GM21529 (cell line): ENCODE measurements around the gene ZNF473.

ENCODE experiments used
- ATAC-seq: cut with Tn5 transposase; IDR thresholded peaks from one replicate; pipeline ENCODE4 v1.9.1; 2021; ENCODE audit not compliant: unreplicated experiment

ZNF473 gene

GRCh38 chr19:50003254-50003788 lies 22.5 kb upstream of the ZNF473 start:
- no peak for ATAC-seq

- ATAC-seq: no peak
Observed at GRCh38 chr19:50003810-50004419, 21.9 kb upstream of the ZNF473 start.

- no peak for ATAC-seq
Observed at GRCh38 chr19:50005428-50005827, 20.4 kb upstream of the ZNF473 start.

- no peak for ATAC-seq
Observed at GRCh38 chr19:50007170-50007569, 18.6 kb upstream of the ZNF473 start.

- ATAC-seq: no peak
Observed at GRCh38 chr19:50007947-50008346, 17.9 kb upstream of the ZNF473 start.

GRCh38 chr19:50008532-50008931 lies 17.3 kb upstream of the ZNF473 start:
- ATAC-seq: no peak

DNA sequence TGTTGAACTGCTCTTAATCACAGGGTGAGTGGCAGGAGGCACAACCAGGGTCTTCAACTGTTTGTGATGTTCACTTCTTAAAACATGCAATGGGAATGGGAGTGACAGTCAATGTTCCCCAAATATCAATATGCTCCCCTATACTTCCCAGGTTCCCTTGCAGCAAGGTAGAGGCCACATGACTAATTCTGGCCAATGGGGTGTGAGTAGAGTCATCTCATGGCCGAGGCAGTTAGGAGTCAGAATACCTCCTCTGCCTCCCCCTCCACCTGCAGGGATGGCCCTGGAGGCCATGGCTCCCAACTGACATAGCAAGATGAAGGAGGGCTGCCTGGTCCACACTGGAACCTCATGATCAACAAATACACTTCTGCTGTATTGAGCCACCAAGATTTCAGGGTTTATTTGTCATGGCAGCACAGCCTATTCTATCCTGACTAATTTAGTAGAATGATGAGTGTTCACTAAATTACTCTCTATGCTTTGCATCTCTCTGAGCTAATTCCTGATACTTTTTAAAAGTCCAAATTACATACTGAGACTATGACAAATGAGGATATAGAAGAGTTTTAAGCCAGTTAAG lies 9.5 kb upstream of the ZNF473 start:
- ATAC-seq: no peak

GRCh38 chr19:50020481-50020880 lies 5.3 kb upstream of the ZNF473 start:
- ATAC-seq: no peak

- no peak for ATAC-seq
Observed at GRCh38 chr19:50022823-50023222, 3.0 kb upstream of the ZNF473 start.

DNA sequence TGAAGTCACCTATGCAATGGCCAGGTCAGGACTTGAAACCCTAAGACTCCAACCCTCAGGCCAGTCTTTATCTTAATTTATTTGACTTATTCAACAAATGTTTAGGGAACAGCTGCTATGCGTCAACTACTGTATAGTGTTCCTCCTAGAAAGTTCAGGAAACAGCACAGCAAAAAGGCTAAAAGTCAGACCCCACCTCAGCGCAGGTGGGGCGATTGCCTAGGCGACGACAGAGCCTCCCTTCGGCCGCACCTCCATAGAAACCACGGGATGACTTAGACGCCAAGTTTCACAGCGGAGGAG lies 1.1 kb upstream of the ZNF473 start:
- no peak for ATAC-seq

DNA sequence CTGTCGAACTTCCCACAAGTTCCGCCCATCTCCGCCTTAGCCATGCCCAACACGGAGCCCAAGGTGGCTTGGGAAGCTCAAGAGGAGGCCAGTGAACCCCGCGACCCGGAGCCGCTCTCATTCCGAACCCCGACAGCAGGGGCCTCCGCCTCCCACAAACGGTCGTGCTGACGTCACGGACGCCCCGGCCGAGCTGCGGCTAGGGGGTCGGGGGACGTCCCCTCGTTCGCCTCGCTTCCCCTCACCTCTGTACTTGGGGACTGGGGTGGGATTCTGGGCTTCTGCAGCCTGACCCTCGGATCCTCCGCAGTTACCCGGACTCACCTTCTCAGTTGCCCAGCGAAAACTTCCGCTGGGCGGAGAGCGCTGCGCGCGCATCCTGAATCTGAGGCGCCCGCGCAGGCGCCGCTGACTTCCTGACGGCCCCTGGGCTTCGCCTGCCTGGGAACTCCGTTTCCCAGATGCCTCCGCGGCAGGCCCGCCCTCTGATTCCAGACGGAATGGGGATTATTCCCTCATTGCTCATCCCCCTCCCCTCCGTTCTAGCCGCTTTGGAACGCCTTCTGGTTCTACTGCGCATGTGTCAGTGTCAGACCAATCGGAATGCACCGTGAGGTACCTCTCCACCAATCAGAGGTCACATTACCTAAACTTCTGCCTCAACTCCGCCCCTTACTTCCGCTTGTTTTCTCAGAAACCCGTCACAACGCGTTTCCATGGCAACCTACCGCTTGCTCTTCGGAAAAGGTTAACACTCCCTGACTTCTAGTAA lies 597 bp upstream of the ZNF473 start, which contains the start of gene VRK3:
Gene VRK3 (minus strand): TSS at position 351 of the 772 bp plus-strand sequence. CDS start 9,210 bp downstream, outside the sequence.
- peak; percentile 82 for ATAC-seq

DNA sequence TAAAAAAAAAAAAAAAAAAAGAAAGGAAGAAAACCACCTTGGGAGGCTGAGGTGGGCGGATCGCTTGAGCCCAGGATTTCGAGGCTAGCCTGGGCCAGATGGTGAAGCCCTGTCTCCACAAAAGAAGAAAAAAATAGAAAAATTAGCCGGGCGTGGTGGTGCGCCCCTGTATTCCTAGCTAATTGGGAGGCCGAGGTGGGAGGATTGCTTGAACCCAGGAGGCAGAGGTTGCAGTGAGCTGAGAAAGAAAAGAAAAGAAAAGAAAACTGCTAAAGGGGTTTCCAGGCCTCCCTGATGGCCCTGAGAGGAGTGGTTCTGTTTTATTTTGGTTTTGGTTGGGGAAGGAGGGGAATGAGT lies 723 bp downstream of the ZNF473 start:
- ATAC-seq: no peak

- ATAC-seq: no peak
Observed at GRCh38 chr19:50030225-50030624, 4.4 kb downstream of the ZNF473 start.

DNA sequence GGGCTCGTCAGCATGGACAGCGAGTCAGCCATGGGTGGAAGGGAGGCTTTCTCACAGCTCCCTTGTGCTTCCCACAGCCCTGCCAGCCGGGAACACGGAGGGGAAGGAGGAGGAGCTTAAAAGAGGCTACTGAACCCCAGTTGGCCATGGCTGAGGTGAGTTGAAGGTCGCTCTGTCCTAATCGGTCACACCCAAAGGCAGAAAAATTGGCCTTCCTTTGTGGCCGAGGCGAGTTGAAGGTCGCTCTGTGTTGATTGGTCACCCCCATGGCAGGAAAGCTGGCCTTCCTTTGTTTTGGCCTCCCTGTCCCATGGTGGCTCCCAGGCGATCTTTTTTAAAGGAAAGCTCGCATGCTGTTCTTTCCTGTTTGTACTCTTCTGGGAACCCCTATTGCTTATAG lies 5.1 kb downstream of the ZNF473 start:
- no peak for ATAC-seq

DNA sequence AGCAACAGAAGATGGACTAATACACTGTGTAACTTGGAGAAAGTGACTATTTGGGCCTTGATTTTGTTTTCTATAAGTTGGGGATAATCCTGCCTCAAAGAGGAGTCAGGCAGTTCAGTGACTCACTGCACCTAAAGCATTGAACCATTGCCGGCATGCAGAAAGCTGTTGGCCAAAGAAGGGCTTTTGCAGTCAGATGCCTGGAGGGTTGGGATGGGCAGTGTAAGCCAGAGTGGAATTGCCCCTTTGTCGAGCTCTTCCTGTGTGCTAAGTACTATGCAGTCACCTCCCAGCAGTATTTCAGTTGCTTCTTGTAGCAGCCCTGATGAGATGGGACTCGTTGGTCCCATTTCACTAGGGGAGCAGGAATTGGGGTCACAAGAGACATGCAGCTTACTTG lies 11.1 kb downstream of the ZNF473 start:
- no peak for ATAC-seq

DNA sequence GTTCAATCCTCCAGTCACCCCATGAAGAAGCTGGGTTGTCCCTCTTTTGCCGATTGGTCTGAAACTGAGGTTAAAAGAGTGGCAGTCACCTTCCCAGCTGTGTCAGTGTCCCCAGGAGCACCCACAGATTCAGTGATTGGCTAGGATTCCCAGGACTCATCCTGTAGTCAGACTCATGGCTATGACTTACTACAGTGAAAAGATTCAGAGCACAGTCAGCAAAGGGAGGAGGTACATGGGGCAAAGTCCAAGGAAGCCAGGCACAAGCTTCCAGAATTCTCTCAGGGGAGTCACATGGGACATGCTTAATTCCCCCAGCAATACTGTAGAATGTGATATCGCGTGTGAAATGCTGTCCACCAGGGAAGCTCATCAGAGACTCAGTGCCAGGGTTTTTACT lies 14.2 kb downstream of the ZNF473 start:
- no peak for ATAC-seq

DNA sequence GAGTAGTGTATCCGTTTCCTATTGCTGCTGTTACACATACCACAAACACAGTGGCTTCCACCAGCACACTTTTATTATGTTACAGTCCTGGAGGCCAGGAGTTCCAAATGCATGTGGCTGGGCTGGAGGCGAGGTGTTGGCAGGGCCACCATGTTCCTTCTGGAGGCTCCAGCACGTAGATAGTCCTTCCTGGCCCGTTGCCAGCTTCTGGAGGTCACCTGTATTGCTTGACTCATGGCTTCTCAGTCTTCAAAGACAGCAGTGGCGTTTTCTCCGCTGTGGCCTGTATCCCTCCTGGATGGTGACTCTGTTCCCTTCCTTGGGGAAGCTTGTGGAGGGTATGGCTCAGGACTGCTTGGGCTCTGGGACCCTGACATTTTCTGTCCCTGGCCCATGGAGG lies 15.2 kb downstream of the ZNF473 start:
- no peak for ATAC-seq

DNA sequence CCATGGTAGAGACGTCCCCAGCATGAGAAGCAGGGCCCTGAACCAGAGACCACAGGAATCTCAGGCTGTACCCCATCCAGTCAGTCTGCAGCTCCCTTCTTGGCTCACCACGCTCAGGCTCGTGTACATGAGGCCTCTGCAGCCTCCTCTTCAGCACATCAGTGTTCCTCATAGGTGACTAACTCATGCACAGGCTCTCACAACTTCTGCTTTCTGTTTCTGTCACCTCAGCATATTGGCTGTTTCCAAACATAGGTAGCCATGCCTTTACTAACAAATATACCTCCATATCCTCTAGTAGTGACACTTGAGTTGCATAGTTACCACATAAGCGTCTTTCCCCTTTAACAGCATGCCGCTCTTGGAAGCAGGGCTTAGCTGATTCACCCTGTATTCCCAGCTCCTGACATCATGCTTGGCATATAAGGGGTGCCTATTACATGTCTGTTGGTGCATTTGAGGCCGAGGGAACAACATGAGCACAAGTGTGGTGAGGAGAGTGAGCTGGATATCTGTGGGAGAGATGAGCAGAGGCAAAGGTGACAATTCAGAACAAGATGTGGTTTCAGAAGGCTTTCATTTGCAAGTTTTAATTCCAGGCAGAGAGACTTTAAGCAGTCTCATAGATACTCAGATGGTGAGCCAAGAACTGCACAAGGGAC lies 16.7 kb downstream of the ZNF473 start:
- no peak for ATAC-seq

DNA sequence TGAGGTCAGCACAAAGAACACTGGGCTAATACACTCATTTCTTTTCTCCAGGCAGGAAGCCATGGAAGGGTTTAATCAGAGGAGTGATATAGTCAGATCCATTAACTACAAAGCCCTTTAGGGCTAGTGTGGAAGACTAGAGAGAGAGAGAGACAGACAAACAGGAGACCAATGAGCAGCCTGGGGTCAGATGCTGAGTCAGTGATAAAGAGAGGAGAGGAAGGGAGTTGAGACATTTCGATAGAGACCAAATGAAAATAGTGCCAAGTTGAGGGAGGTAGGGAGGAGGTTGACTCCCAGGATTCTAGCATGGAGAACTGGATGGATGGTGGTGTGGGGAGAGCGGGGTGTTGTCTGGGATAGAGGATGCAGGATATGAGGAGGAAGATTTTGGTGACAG lies 18.2 kb downstream of the ZNF473 start:
- ATAC-seq: no peak

- ATAC-seq: no peak
Observed at GRCh38 chr19:50044922-50045321, 19.1 kb downstream of the ZNF473 start.

DNA sequence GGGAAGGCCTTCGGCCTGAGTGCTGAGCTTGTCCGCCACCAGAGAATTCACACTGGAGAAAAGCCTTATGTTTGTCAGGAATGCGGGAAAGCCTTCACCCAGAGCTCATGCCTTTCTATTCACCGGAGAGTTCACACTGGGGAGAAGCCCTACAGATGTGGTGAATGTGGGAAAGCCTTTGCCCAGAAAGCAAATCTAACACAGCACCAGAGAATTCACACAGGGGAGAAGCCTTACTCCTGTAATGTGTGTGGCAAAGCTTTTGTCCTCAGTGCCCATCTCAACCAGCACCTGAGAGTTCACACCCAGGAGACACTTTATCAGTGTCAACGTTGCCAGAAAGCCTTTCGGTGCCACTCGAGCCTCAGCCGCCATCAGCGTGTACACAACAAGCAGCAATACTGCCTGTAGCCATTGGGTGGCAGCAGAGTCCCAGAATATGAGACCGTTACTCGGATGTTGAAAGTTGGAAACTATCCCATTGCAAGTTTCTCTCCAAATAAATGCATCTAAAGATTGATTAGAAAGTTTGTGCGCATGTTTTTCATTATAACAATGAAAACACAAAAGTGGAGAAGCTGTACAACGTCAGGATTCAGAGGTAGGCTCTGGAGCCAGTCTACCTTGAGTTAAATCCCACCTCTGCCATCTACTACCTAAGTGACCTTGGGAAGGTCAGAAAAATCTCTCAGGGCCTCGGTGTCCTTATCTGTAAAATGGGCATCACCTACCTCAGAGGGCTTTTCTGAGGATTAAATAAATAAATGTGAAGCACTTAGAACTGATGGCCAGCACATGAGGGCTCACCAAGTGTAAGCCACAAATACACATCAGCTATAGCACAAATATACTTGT lies 21.1 kb downstream of the ZNF473 start:
- no peak for ATAC-seq
